Measurements from ENCODE around the gene JARID2.
A peak's percentile ranks its signal among the peaks of the same experiment; 100 is the strongest.

Gene JARID2

GRCh38 chr6:15499125-15499524, 253.3 kb downstream of the JARID2 start:
- ChIA-PET POLR2A (no interaction called here), CTCF (no interaction called here)
- Histone ChIP-seq H3K4me1 (ENCODE audit: control extremely low read depth in 1 of 4, control insufficient read depth in 4 of 4, insufficient read depth in 4 of 4, low read length in 3 of 4) (peaks cover 0 to 8% (median 0%) of the 10 kb centered on the region in 4 experiments), H3K27me3 (replicated peaks in 2 of 5; ENCODE audit: control insufficient read depth in 4 of 5, insufficient read depth in 5 of 5, low read length in 4 of 5) (no peaks in the 10 kb centered on the region), H3K27ac (ENCODE audit: insufficient read depth in 1 of 2, low read depth in 1 of 2, low read length in 2 of 2, poor library complexity in 1 of 2, severe bottlenecking in 2 of 2) (no peak overlapping the region), H3K4me3 (ENCODE audit: control insufficient read depth in 1 of 7, extremely low read depth in 1 of 7, insufficient read depth in 4 of 7, low read depth in 2 of 7, low read length in 6 of 7) (no peak overlapping the region), H3K36me3 (ENCODE audit: control insufficient read depth in 4 of 4, insufficient read depth in 4 of 4, low read length in 3 of 4) (peaks cover 12 to 92% (median 80%) of the 10 kb centered on the region in 4 experiments), H3K9me3 (ENCODE audit: control extremely low read depth in 1 of 5, control insufficient read depth in 4 of 5, insufficient read depth in 2 of 5, low read depth in 1 of 5, low read length in 4 of 5) (no peaks in the 10 kb centered on the region)
- no peak for DNase-seq
- 100% methylated on average over 12 of the region's 12 CpGs for WGBS (ENCODE audit: insufficient coverage)

- no peak overlapping the region for H3K27ac ChIP-seq (ENCODE audit: insufficient read depth in 1 of 2, low read depth in 1 of 2, low read length in 2 of 2, poor library complexity in 1 of 2, severe bottlenecking in 2 of 2)
These were observed 253.7 kb downstream of the JARID2 start for GRCh38 chr6:15499591-15499990.

GRCh38 chr6:15500078-15500740, 254.3 kb downstream of the JARID2 start:
- no peaks in the 10 kb centered on the region for H3K27me3 ChIP-seq (replicated peaks in 2 of 5; ENCODE audit: control insufficient read depth in 4 of 5, insufficient read depth in 5 of 5, low read length in 4 of 5)
- H3K4me3 ChIP-seq (ENCODE audit: control insufficient read depth in 1 of 7, extremely low read depth in 1 of 7, insufficient read depth in 4 of 7, low read depth in 2 of 7, low read length in 6 of 7), result no peak overlapping the region
- H3K9me3 ChIP-seq (ENCODE audit: control extremely low read depth in 1 of 5, control insufficient read depth in 4 of 5, insufficient read depth in 2 of 5, low read depth in 1 of 5, low read length in 4 of 5), result no peaks in the 10 kb centered on the region
- 92% methylated on average over 14 of the region's 16 CpGs for WGBS (ENCODE audit: insufficient coverage)
- DNase-seq, result no peak
- ChIA-PET CTCF (interaction anchor here (1.1 kb wide), 1 partner anchor 55 kb away, joined by 3 read pairs; no protein-coding TSS in a partner anchor), POLR2A (no interaction called here)
- peaks cover 0 to 11% (median 0%) of the 10 kb centered on the region in 4 experiments for H3K4me1 ChIP-seq (ENCODE audit: control extremely low read depth in 1 of 4, control insufficient read depth in 4 of 4, insufficient read depth in 4 of 4, low read length in 3 of 4)
- no peak overlapping the region for H3K27ac ChIP-seq (ENCODE audit: insufficient read depth in 1 of 2, low read depth in 1 of 2, low read length in 2 of 2, poor library complexity in 1 of 2, severe bottlenecking in 2 of 2)
- H3K36me3 ChIP-seq (ENCODE audit: control insufficient read depth in 4 of 4, insufficient read depth in 4 of 4, low read length in 3 of 4), result peaks cover 12 to 96% (median 81%) of the 10 kb centered on the region in 4 experiments

More at GRCh38 chr6:15499591-15499990, 253.7 kb downstream of the JARID2 start:
- Histone ChIP-seq H3K4me3 (ENCODE audit: control insufficient read depth in 1 of 7, extremely low read depth in 1 of 7, insufficient read depth in 4 of 7, low read depth in 2 of 7, low read length in 6 of 7) (no peak overlapping the region), H3K27me3 (replicated peaks in 2 of 5; ENCODE audit: control insufficient read depth in 4 of 5, insufficient read depth in 5 of 5, low read length in 4 of 5) (no peaks in the 10 kb centered on the region), H3K9me3 (ENCODE audit: control extremely low read depth in 1 of 5, control insufficient read depth in 4 of 5, insufficient read depth in 2 of 5, low read depth in 1 of 5, low read length in 4 of 5) (no peaks in the 10 kb centered on the region), H3K4me1 (ENCODE audit: control extremely low read depth in 1 of 4, control insufficient read depth in 4 of 4, insufficient read depth in 4 of 4, low read length in 3 of 4) (peaks cover 0 to 10% (median 0%) of the 10 kb centered on the region in 4 experiments), H3K36me3 (ENCODE audit: control insufficient read depth in 4 of 4, insufficient read depth in 4 of 4, low read length in 3 of 4) (peaks cover 12 to 96% (median 82%) of the 10 kb centered on the region in 4 experiments)
- POLR2A ChIA-PET, result no interaction called here
- CTCF ChIA-PET, result no interaction called here
- 100% methylated on average over 3 of the region's 9 CpGs for WGBS (ENCODE audit: insufficient coverage)
- DNase-seq, result no peak

GRCh38 chr6:15500901-15501825, 255.3 kb downstream of the JARID2 start:
- Histone ChIP-seq H3K36me3 (ENCODE audit: control insufficient read depth in 4 of 4, insufficient read depth in 4 of 4, low read length in 3 of 4) (peaks cover 9 to 96% (median 81%) of the 10 kb centered on the region in 4 experiments), H3K27me3 (replicated peaks in 2 of 5; ENCODE audit: control insufficient read depth in 4 of 5, insufficient read depth in 5 of 5, low read length in 4 of 5) (no peaks in the 10 kb centered on the region)
- CTCF ChIA-PET, result interaction anchor here (1.1 to 1.2 kb wide), 2 partner anchors 11 to 56 kb away, joined by 3 to 4 read pairs; no protein-coding TSS in a partner anchor

DNA sequence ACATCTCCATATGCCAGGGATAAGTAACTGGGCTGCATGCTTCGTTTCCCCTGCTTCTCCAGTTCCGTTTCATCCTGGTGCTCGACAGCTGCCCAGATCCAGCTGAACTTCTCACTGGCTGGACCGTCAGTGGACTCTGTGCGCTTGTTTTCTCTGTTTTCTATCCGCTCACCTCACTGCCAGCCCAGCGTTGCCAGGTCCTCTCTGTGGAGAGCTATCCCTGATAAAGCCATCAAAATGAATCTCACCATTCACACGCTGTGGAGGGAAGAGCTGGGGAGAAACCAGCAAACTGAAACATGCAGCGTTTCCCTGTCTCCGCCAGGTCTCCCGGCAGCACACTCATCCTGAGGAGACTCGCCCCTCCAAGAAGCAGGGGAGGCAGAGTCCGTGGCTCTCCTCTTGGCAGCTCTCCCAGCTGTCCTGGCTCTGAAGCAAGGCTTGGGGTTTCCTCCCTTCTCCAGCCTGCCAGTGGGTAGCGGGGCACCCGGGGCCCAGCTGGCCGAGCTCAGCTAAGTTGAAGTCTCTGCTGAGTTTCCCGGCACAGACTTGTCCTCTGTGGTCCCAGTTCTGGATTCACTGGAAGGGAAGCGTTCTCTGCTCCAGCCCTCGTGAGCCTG, 256.1 kb downstream of the JARID2 start:
- ChIA-PET POLR2A (no interaction called here), CTCF (interaction anchor here (1.0 to 1.2 kb wide), 2 partner anchors 12 to 18 kb away, joined by 3 to 4 read pairs; no protein-coding TSS in a partner anchor)
- 55% methylated on average over 16 of the region's 19 CpGs for WGBS (ENCODE audit: insufficient coverage)
- Histone ChIP-seq H3K27ac (ENCODE audit: insufficient read depth in 1 of 2, low read depth in 1 of 2, low read length in 2 of 2, poor library complexity in 1 of 2, severe bottlenecking in 2 of 2) (no peak overlapping the region), H3K4me3 (ENCODE audit: control insufficient read depth in 1 of 7, extremely low read depth in 1 of 7, insufficient read depth in 4 of 7, low read depth in 2 of 7, low read length in 6 of 7) (no peak overlapping the region), H3K27me3 (replicated peaks in 2 of 5; ENCODE audit: control insufficient read depth in 4 of 5, insufficient read depth in 5 of 5, low read length in 4 of 5) (no peaks in the 10 kb centered on the region), H3K9me3 (ENCODE audit: control extremely low read depth in 1 of 5, control insufficient read depth in 4 of 5, insufficient read depth in 2 of 5, low read depth in 1 of 5, low read length in 4 of 5) (no peaks in the 10 kb centered on the region), H3K36me3 (ENCODE audit: control insufficient read depth in 4 of 4, insufficient read depth in 4 of 4, low read length in 3 of 4) (peaks cover 15 to 96% (median 81%) of the 10 kb centered on the region in 4 experiments), H3K4me1 (ENCODE audit: control extremely low read depth in 1 of 4, control insufficient read depth in 4 of 4, insufficient read depth in 4 of 4, low read length in 3 of 4) (peaks cover 0 to 11% (median 0%) of the 10 kb centered on the region in 4 experiments)
- peak in 1 of 3 donors; percentile 21 for DNase-seq

More at GRCh38 chr6:15500901-15501825, 255.3 kb downstream of the JARID2 start:
- Histone ChIP-seq H3K9me3 (ENCODE audit: control extremely low read depth in 1 of 5, control insufficient read depth in 4 of 5, insufficient read depth in 2 of 5, low read depth in 1 of 5, low read length in 4 of 5) (no peaks in the 10 kb centered on the region), H3K4me1 (ENCODE audit: control extremely low read depth in 1 of 4, control insufficient read depth in 4 of 4, insufficient read depth in 4 of 4, low read length in 3 of 4) (peaks cover 0 to 11% (median 0%) of the 10 kb centered on the region in 4 experiments), H3K27ac (ENCODE audit: insufficient read depth in 1 of 2, low read depth in 1 of 2, low read length in 2 of 2, poor library complexity in 1 of 2, severe bottlenecking in 2 of 2) (no peak overlapping the region), H3K4me3 (ENCODE audit: control insufficient read depth in 1 of 7, extremely low read depth in 1 of 7, insufficient read depth in 4 of 7, low read depth in 2 of 7, low read length in 6 of 7) (no peak overlapping the region)
- 91% methylated on average over 33 of the region's 38 CpGs for WGBS (ENCODE audit: insufficient coverage)
- DNase-seq, result no peak
- POLR2A ChIA-PET, result no interaction called here

- 92% methylated on average over 18 of the region's 20 CpGs for WGBS (ENCODE audit: insufficient coverage)
These were observed 256.8 kb downstream of the JARID2 start for GRCh38 chr6:15502446-15503345.

More at GRCh38 chr6:15502446-15503345, 256.8 kb downstream of the JARID2 start:
- POLR2A ChIA-PET, result no interaction called here
- H3K4me3 ChIP-seq (ENCODE audit: control insufficient read depth in 1 of 7, extremely low read depth in 1 of 7, insufficient read depth in 4 of 7, low read depth in 2 of 7, low read length in 6 of 7), result no peak overlapping the region
- no peak for DNase-seq
- no peak overlapping the region for H3K27ac ChIP-seq (ENCODE audit: insufficient read depth in 1 of 2, low read depth in 1 of 2, low read length in 2 of 2, poor library complexity in 1 of 2, severe bottlenecking in 2 of 2)
- peaks cover 17 to 99% (median 85%) of the 10 kb centered on the region in 4 experiments for H3K36me3 ChIP-seq (ENCODE audit: control insufficient read depth in 4 of 4, insufficient read depth in 4 of 4, low read length in 3 of 4)
- H3K27me3 ChIP-seq (replicated peaks in 2 of 5; ENCODE audit: control insufficient read depth in 4 of 5, insufficient read depth in 5 of 5, low read length in 4 of 5), result no peaks in the 10 kb centered on the region
- H3K9me3 ChIP-seq (ENCODE audit: control extremely low read depth in 1 of 5, control insufficient read depth in 4 of 5, insufficient read depth in 2 of 5, low read depth in 1 of 5, low read length in 4 of 5), result no peaks in the 10 kb centered on the region
- peaks cover 0 to 11% (median 0%) of the 10 kb centered on the region in 4 experiments for H3K4me1 ChIP-seq (ENCODE audit: control extremely low read depth in 1 of 4, control insufficient read depth in 4 of 4, insufficient read depth in 4 of 4, low read length in 3 of 4)
- CTCF ChIA-PET, result interaction anchor here (1.0 kb wide), 1 partner anchor 18 kb away, joined by 3 read pairs; no protein-coding TSS in a partner anchor

All from common myeloid progenitor, CD34-positive (primary cell).